ENCODE results near the gene ZNF738. TPM values are rescaled to one million over a fixed set of nuclear protein-coding genes. Genes with fewer than 3 reads are reported as not detected.

The ZNF738 gene
- total and polyA plus RNA-seq, 2 of the 13 experiments (the other 11 are each of a cell fraction or from before 2014, with no cell fraction given): 2.7 to 5.3 TPM

- TF ChIP-seq ZNF280B (CRISPR knock-in tag; IDR thresholded peaks at IDR 0.05; ENCODE audit: borderline replicate concordance) (no peak; the same call in 1 of the 2 replicates), ZBTB44 (CRISPR knock-in tag; IDR thresholded peaks at IDR 0.05) (no peak), RAD21 (CRISPR knock-in tag; IDR thresholded peaks at IDR 0.05) (no peak), ETV5 (CRISPR knock-in tag; IDR thresholded peaks at IDR 0.05; ENCODE audit: borderline replicate concordance) (peak; percentile 38; the same call in 1 of the 2 replicates), ZNF142 (CRISPR knock-in tag; IDR thresholded peaks at IDR 0.05) (0 out of 2 replicates have a peak, but pooled peaks have one; percentile 64), ZNF558 (CRISPR knock-in tag; IDR thresholded peaks at IDR 0.05; ENCODE audit: borderline replicate concordance) (no peak), KAT8 (CRISPR knock-in tag; IDR thresholded peaks at IDR 0.05) (peak; percentile 71), BRD4 (CRISPR knock-in tag; IDR thresholded peaks at IDR 0.05) (peak; percentile 86; the same call in 1 of the 2 replicates), NFKBIZ (CRISPR knock-in tag; IDR thresholded peaks at IDR 0.05) (no peak; the same call in 1 of the 2 replicates), AGO2 (optimal IDR thresholded peaks at IDR 0.05; ENCODE audit: low read depth, low read length) (peak; percentile 34), SRSF1 (optimal IDR thresholded peaks at IDR 0.05; ENCODE audit: low read depth, low read length) (peak; percentile 31), SP4 (CRISPR knock-in tag; IDR thresholded peaks at IDR 0.05) (peak; percentile 64), CREM (IDR thresholded peaks at IDR 0.05) (peak; percentile 62; the same call in 1 of the 2 replicates), CREM (CRISPR knock-in tag; IDR thresholded peaks at IDR 0.05) (no peak), ZNF180 (CRISPR knock-in tag; IDR thresholded peaks at IDR 0.05; ENCODE audit: borderline replicate concordance, low read depth) (no peak), TARDBP (CRISPR knock-in tag; IDR thresholded peaks at IDR 0.05) (0 out of 2 replicates have a peak, but pooled peaks have one; percentile 27), ZNF329 (CRISPR knock-in tag; IDR thresholded peaks at IDR 0.05; ENCODE audit: low read depth) (no peak), GATA4 (IDR thresholded peaks at IDR 0.05; ENCODE audit: borderline replicate concordance, low read depth) (peak; percentile 39; the same call in 1 of the 2 replicates), NFATC3 (CRISPR knock-in tag; IDR thresholded peaks at IDR 0.05) (no peak), ZNF350 (CRISPR knock-in tag; IDR thresholded peaks at IDR 0.05; ENCODE audit: borderline replicate concordance, low read depth) (peak; percentile 53), ZNF670 (CRISPR knock-in tag; IDR thresholded peaks at IDR 0.05; ENCODE audit: borderline replicate concordance) (no peak)
Measured at GRCh38 chr19:21328885-21329605, 29.8 kb upstream of the ZNF738 start, which contains the start of gene ZNF708 (continued).

Data from HepG2 (cell line).